Tibial artery (tissue), 4 donors: ENCODE results near the gene MBOAT7.

Experiments
- DNase-seq, 2 donors: peaks; one replicate each; pipeline ENCODE4 v3.0.0-alpha.2; 2019
- H3K27ac ChIP-seq, 2 donors: fragments of 200-600 bp; sonication (generic) in 1 of 2; 1 replicate in 1 of 2; 2 replicates in 1 of 2; pipeline ENCODE4 v1.5.1; 2018 to 2019; ENCODE audit warnings: mild to moderate bottlenecking in 1 of 2
- H3K27me3 ChIP-seq, 2 donors: fragments of 200-600 bp; sonication (generic) in 1 of 2; one replicate each; pipeline versions ENCODE4 v1.5.1 to v1.6.0; 2016 to 2019
- H3K36me3 ChIP-seq, 3 donors: fragments of 200-600 bp; sonication (generic) in 2 of 3; one replicate each; pipeline ENCODE4 v1.5.1; 2016 to 2019; ENCODE audit warnings: mild to moderate bottlenecking in 2 of 3
- H3K4me1 ChIP-seq, 4 donors: fragments of 200-600 bp; sonication (generic) in 2 of 4; 1 replicate in 3 of 4; 2 replicates in 1 of 4; pipeline ENCODE4 v1.5.1; 2016 to 2019
- H3K4me3 ChIP-seq, 2 donors: fragments of 200-600 bp; sonication (generic) in 1 of 2; 1 replicate in 1 of 2; 2 replicates in 1 of 2; pipeline ENCODE4 v1.5.1; 2018 to 2019; ENCODE audit warnings: mild to moderate bottlenecking in 2 of 2
- H3K9me3 ChIP-seq, 3 donors: fragments of 200-600 bp; sonication (generic) in 1 of 3; one replicate each; pipeline ENCODE4 v1.5.1; 2016 to 2019
- CTCF ChIP-seq, 2 experiments: fragments of 200-600 bp in 1 of 2; fragments of 450-650 bp in 1 of 2; IDR thresholded peaks; one replicate each; pipeline ENCODE4 v1.5.1; 2017 to 2019; ENCODE audit warnings: antibody characterized with exemption in 2 of 2, mild to moderate bottlenecking in 1 of 2, moderate library complexity in 1 of 2
- intact Hi-C: fragments of 100-400 bp; cut with DNase I; formaldehyde crosslinking; loops from one replicate; pipeline ENCODE4 v1.15.0; 2023; ENCODE audit warnings: low total_unique reads

Gene MBOAT7

GRCh38 chr19:54204767-54205468 is 15.5 kb upstream of the MBOAT7 start:
- Histone ChIP-seq H3K36me3 (peaks cover 36 to 69% (median 60%) of the 10 kb centered on the region in 3 donors), H3K9me3 (no peaks in the 10 kb centered on the region), H3K4me3 (no peak overlapping the region), H3K27me3 (no peaks in the 10 kb centered on the region), H3K27ac (no peak overlapping the region), H3K4me1 (peaks cover 6 to 59% (median 53%) of the 10 kb centered on the region in 4 donors)
- intact Hi-C loops, result no loop called here
- no peak for TF ChIP-seq CTCF (IDR thresholded peaks at IDR 0.05)
- no peak for DNase-seq

- no peak for DNase-seq
- Histone ChIP-seq H3K27ac (no peak overlapping the region), H3K36me3 (peaks cover 36 to 66% (median 57%) of the 10 kb centered on the region in 3 donors), H3K4me1 (peaks cover 0 to 47% (median 41%) of the 10 kb centered on the region in 4 donors), H3K4me3 (no peak overlapping the region), H3K9me3 (no peaks in the 10 kb centered on the region), H3K27me3 (no peaks in the 10 kb centered on the region)
- no peak for TF ChIP-seq CTCF (IDR thresholded peaks at IDR 0.05)
- intact Hi-C loops, result no loop called here
Observed at GRCh38 chr19:54203151-54203611, 13.8 kb upstream of the MBOAT7 start.

GRCh38 chr19:54201980-54202379 is 12.6 kb upstream of the MBOAT7 start:
- no peak for DNase-seq
- Histone ChIP-seq H3K27ac (no peak overlapping the region), H3K9me3 (no peaks in the 10 kb centered on the region), H3K4me1 (peaks cover 0 to 47% (median 41%) of the 10 kb centered on the region in 4 donors), H3K36me3 (peaks cover 26 to 56% (median 45%) of the 10 kb centered on the region in 3 donors), H3K4me3 (peak overlapping the region; percentile 69 to 74), H3K27me3 (no peaks in the 10 kb centered on the region)
- no peak for TF ChIP-seq CTCF (IDR thresholded peaks at IDR 0.05)
- intact Hi-C loops, result no loop called here

GRCh38 chr19:54201172-54201701 is 11.9 kb upstream of the MBOAT7 start:
- no peak for DNase-seq
- intact Hi-C loops, result no loop called here
- H3K4me3 ChIP-seq, result peak overlapping the region; percentile 69 to 74
- H3K9me3 ChIP-seq, result no peaks in the 10 kb centered on the region
- peaks cover 0 to 47% (median 41%) of the 10 kb centered on the region in 4 donors for H3K4me1 ChIP-seq
- peaks cover 19 to 56% (median 38%) of the 10 kb centered on the region in 3 donors for H3K36me3 ChIP-seq
- no peaks in the 10 kb centered on the region for H3K27me3 ChIP-seq
- no peak for TF ChIP-seq CTCF (IDR thresholded peaks at IDR 0.05)
- H3K27ac ChIP-seq, result peak overlapping the region; percentile 90 to 95

- no peak for DNase-seq
- TF ChIP-seq CTCF (IDR thresholded peaks at IDR 0.05), result no peak
- no peaks in the 10 kb centered on the region for H3K27me3 ChIP-seq
- intact Hi-C loops, result no loop called here
- no peak overlapping the region for H3K27ac ChIP-seq
- peaks cover 0 to 39% (median 32%) of the 10 kb centered on the region in 4 donors for H3K4me1 ChIP-seq
- peaks cover 12 to 45% (median 26%) of the 10 kb centered on the region in 3 donors for H3K36me3 ChIP-seq
- H3K4me3 ChIP-seq, result no peak overlapping the region
- no peaks in the 10 kb centered on the region for H3K9me3 ChIP-seq
Observed at GRCh38 chr19:54199401-54199800, 10.0 kb upstream of the MBOAT7 start.
